ENCODE measurements around the gene PHF3. TPM values are rescaled to one million over a fixed set of nuclear protein-coding genes. Genes with fewer than 3 reads are reported as not detected.

PHF3 gene
- total RNA-seq, 2 experiments from 2014 or later, result 45.6 to 50.3 TPM

DNA sequence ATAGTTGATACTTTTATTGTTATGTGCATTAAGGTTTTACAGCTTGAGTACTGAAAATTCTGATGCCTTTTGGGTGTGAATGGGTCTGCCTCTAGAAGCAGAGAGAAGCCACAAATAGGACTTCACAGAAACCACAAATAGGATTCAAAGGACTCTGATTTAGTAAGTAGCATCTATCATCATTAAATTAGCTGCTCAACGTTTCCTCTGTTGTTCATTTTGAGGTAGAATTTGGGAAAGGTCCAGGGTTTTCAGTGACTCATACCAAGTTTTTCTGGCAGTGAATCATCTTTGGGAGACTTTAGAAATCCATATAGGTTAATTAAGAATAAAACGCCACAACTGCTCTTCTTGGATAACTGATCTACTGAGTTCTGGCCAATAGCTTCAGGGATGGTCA lies 105.1 kb downstream of the PHF3 start:
- Mint-ChIP-seq H3K36me3 (ENCODE audit: low read depth) (peaks cover 3% of the 10 kb centered on the region), H3K4me1 (ENCODE audit: low read depth) (no peaks in the 10 kb centered on the region), H3K9me3 (peaks cover 6% of the 10 kb centered on the region), H3K27me3 (no peaks in the 10 kb centered on the region), H3K4me3 (no peak overlapping the region), H3K27ac (no peak overlapping the region)
- ChIA-PET POLR2A (no interaction called here), CTCF (interaction anchor here (1.4 kb wide), 2 partner anchors 21 to 142 kb away, joined by 3 to 5 read pairs; no protein-coding TSS in a partner anchor)
- DNase-seq (no peak), ATAC-seq (no peak)
- intact Hi-C loops (cut with micrococcal nuclease), result no loop called here
- no peak for TF ChIP-seq CTCF (IDR thresholded peaks at IDR 0.05)

DNA sequence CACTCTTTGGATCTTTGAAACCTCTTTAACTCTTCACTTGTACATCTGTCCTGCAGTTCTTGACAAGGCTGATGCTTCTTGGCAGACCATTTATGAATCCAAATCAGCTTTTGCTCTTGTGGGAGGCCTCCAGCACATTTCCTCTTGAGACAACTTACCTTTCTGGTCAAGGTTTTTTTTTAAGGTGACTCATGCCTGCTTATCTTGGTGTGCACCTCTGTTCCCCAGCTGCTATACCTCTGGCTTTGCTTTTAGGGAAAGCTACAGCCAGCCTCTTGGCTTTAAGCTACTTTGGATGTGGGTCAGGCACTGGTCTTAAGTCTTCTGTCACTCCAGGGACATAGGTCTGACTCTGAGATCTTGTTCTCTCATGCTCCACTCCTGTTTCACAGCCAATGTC lies 106.5 kb downstream of the PHF3 start:
- Mint-ChIP-seq H3K36me3 (ENCODE audit: low read depth) (peaks cover 3% of the 10 kb centered on the region), H3K4me1 (ENCODE audit: low read depth) (no peaks in the 10 kb centered on the region), H3K9me3 (peaks cover 6% of the 10 kb centered on the region), H3K27me3 (no peaks in the 10 kb centered on the region), H3K27ac (no peak overlapping the region), H3K4me3 (no peak overlapping the region)
- ChIA-PET POLR2A (no interaction called here), CTCF (interaction anchor here (1.4 kb wide), 1 partner anchor 144 kb away, joined by 5 read pairs; no protein-coding TSS in a partner anchor)
- ATAC-seq (no peak), DNase-seq (no peak)
- intact Hi-C loops (cut with micrococcal nuclease), result no loop called here
- TF ChIP-seq CTCF (IDR thresholded peaks at IDR 0.05), result no peak

- H3K27me3 Mint-ChIP-seq, result peaks cover 3% of the 10 kb centered on the region
- no peaks in the 10 kb centered on the region for H3K4me1 Mint-ChIP-seq (ENCODE audit: low read depth)
- intact Hi-C loops (cut with micrococcal nuclease), result no loop called here
- ChIA-PET CTCF (no interaction called here), POLR2A (no interaction called here)
- H3K4me3 Mint-ChIP-seq, result no peak overlapping the region
- peaks cover 5% of the 10 kb centered on the region for H3K9me3 Mint-ChIP-seq
- H3K27ac Mint-ChIP-seq, result no peak overlapping the region
- no peak for ATAC-seq
- no peak for TF ChIP-seq CTCF (IDR thresholded peaks at IDR 0.05)
- H3K36me3 Mint-ChIP-seq (ENCODE audit: low read depth), result peaks cover 2% of the 10 kb centered on the region
- no peak for DNase-seq
Measured at GRCh38 chr6:63743691-63744090, 108.1 kb downstream of the PHF3 start.

DNA sequence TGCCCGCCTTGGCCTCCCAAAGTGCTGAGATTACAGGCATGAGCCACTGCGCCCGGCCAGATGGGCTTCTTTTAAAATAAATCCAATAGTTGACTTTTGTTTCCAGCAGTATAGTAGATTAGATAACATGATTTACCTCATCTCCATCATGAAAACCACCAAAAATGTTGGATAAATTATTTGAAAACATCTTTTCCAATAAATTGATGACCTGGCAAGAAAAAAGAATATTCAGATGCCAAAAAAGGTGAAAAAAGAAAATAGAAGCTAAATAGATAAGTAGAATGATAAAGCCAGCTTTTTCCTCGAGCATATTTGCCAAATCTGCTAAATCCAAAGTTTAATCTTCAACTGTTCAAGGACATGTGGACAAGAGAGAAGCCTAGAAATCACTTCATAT lies 109.2 kb downstream of the PHF3 start:
- peaks cover 3% of the 10 kb centered on the region for H3K27me3 Mint-ChIP-seq
- no peak overlapping the region for H3K4me3 Mint-ChIP-seq
- POLR2A ChIA-PET, result no interaction called here
- H3K27ac Mint-ChIP-seq, result no peak overlapping the region
- no peak for ATAC-seq
- intact Hi-C loops (cut with micrococcal nuclease), result no loop called here
- no peak for TF ChIP-seq CTCF (IDR thresholded peaks at IDR 0.05)
- H3K9me3 Mint-ChIP-seq, result no peaks in the 10 kb centered on the region
- H3K4me1 Mint-ChIP-seq (ENCODE audit: low read depth), result no peaks in the 10 kb centered on the region
- no peak for DNase-seq
- CTCF ChIA-PET, result no interaction called here
- H3K36me3 Mint-ChIP-seq (ENCODE audit: low read depth), result peaks cover 2% of the 10 kb centered on the region

- intact Hi-C loops (cut with micrococcal nuclease), result no loop called here
- peaks cover 3% of the 10 kb centered on the region for H3K27me3 Mint-ChIP-seq
- no peak for DNase-seq
- no peak for TF ChIP-seq CTCF (IDR thresholded peaks at IDR 0.05)
- H3K9me3 Mint-ChIP-seq, result no peaks in the 10 kb centered on the region
- no peak overlapping the region for H3K4me3 Mint-ChIP-seq
- ChIA-PET CTCF (no interaction called here), POLR2A (no interaction called here)
- no peak for ATAC-seq
- peaks cover 2% of the 10 kb centered on the region for H3K36me3 Mint-ChIP-seq (ENCODE audit: low read depth)
- H3K4me1 Mint-ChIP-seq (ENCODE audit: low read depth), result no peaks in the 10 kb centered on the region
- no peak overlapping the region for H3K27ac Mint-ChIP-seq
Measured at GRCh38 chr6:63745784-63746183, 110.2 kb downstream of the PHF3 start.

Measured in activated CD8-positive, alpha-beta T cell treated with anti-CD3 and anti-CD28 coated beads for 36 hours (primary cell).